GM19372 (cell line): ENCODE data around the gene RNF213.

Experiments used
- ATAC-seq: cut with Tn5 transposase; IDR thresholded peaks from one replicate; pipeline ENCODE4 v1.9.1; 2021; ENCODE audit warnings: mild to moderate bottlenecking, low read depth, moderate library complexity; ENCODE audit not compliant: unreplicated experiment

RNF213 gene

GRCh38 chr17:80260791-80261158 is at the start of gene RNF213:
RNF213 (plus strand) TSS chr17:80260852; CDS start chr17:80263682, 2,830 bp downstream.
- peak; percentile 38 for ATAC-seq

DNA sequence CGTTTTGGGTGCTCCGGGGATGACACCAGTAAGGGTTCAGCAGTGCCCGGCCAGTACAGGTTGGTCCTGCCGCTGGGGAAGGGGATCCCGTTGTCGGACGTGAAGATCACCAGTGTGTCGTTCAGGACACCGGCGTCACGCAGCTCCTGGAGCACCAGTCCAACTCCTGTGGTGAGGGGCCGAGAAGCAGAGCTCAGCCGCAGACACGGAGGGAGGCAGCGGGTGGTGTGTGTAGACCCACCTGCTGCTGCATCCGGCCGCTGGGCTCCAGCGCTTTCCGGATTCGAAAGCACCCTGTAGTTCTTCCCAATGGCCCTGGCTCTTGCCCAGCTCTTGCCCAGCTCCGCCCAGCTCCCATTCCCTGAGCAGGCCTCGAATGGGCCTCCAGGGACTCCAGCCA is 48.5 kb upstream of the RNF213 start:
- ATAC-seq: no peak

DNA sequence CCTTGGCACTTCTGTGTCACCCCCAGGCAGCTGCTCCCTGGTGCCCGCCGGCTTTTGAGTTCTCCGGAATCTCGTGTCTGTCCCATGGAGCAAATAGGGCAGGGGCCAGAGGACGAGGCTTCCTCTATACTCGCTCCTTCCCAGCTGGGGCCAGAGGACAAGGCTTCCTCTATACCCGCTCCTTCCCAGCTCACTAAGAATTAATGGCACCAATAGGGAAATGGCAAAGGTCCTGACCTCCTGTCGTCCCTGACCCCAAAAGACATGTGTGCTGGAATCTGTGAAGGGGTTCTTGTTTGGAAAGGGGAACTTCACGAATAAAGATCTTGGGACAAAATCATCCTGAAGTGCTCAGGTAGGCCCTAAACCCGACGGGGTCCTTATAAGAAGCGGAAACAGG is 48.1 kb upstream of the RNF213 start:
- ATAC-seq: no peak

DNA sequence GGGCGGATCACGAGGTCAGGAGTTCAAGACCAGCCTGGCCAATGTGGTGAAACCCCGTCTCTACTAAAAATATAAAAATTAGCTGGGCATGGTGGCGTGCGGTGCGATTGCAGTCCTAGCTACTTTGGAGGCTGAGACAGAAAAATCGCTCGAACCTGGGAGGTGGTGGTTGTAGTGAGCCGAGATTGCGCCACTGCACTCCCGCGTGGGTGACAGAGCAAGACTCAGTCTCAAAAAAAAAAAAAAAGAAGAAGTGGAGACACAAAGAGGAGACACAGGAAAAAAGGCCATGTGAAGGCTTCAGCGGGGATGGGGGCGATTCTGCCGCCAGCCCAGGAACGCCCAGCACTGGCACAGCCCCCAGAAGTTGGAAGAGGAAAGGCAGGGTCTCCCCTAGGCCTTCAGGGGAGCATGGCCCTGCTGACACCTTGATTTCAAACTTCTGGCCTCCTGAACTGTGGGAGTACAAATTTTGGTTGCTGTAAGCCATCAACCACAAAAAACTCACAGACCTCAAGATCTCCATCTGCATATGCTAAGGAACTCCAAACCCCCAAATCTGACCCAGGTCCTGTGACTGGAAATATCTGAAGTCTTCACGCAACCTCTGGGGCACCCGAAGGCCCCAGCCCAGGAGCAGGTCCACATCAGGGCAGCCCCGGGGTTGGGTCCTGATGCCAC is 47.5 kb upstream of the RNF213 start:
- ATAC-seq: no peak

DNA sequence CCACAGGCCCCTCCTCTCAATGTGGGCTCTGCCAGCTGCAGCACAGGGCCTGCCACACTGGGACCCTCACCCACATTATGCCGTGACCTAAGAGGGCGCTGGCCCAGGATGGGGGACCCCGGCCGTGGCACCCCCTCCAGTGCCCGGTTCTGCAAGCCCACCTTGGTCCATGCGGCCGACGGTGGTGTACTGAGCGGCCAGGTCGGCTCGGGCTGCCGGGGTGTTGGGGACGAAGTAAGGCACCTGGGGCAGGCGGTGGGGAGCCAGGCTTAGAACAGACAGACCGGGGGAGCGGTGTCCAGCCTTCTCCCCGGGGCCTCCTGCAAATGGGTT is 47.0 kb upstream of the RNF213 start:
- no peak for ATAC-seq

DNA sequence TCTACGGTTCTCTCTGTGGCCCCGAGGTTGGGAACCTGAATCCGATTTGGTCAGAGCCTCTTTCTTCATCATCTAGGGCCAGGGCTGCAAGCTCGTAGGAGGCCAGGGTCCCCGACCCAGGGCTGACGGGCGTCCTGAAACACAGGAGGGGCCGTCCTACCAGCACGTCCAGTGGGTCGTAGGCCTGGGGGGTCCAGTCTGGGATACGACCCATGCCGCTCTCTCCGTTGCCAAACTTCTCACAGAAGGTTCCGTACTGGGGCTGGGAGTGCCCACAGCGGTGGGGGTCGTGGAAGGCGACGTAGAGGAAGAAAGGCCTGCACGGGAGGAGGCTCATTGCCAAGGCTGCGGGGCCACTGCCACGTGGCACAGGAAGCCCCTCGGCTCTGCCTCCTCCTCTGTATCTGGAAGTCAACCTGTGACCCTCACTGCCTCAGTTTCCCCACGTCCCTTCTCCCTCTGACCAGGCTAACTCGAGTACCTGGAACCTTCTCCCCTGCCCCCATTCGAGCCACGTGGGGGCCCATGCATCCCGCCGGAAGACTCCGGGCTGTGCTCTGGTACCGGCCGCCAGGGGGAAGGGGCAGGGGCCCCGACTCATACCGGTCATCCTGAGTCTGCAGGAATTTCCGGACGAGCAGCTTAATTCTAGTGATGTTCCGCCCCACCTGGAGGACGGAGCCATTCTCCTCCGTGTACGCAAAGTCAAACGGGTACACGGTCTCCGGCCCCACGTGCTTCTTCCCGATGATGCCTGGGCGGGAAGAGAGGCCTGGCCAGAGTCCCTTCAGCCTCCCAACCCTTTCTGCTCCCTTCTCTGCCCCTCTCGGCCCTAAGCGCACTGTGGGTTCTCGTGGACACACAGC is 46.4 kb upstream of the RNF213 start:
- no peak for ATAC-seq

GRCh38 chr17:80214878-80215210 is 45.8 kb upstream of the RNF213 start:
- ATAC-seq: no peak

- no peak for ATAC-seq
These were observed 43.9 kb upstream of the RNF213 start for GRCh38 chr17:80216473-80217456.

DNA sequence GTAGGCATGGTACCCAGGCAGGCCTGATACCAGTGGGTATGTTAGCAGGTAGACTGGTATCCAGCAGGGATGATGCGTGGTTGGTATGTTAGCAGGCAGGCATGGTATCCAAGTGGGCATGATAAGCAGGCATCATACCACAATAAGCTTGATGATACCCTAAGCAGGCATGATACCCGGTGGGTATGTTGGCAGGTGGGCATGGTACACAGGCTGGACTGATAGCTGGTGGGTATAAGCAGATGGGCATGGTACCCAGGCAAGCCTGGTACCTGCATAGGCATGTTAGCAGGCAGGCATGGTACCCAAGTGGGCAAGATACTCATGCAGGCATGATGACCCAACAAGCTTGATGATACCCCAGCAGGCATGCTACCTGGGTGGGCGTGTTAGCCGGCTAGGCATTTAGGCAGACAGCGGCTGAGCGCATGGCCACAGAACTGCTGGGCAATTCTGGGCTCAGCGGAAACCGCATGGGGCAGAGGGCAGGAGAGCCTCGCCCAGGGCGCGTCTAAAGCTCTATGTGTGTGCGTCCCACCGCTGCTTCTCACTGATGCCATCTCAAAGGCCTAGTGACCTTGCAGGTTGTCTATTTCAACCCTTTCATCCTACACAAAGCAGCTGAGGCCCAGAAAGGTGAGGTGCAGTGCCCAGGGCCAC is 42.8 kb upstream of the RNF213 start:
- no peak for ATAC-seq

- no peak for ATAC-seq
These were observed 42.3 kb upstream of the RNF213 start for GRCh38 chr17:80218391-80218790.

GRCh38 chr17:80219013-80219762 is 41.5 kb upstream of the RNF213 start:
- peak; percentile 55 for ATAC-seq

- ATAC-seq: peak; percentile 29
These were observed 40.9 kb upstream of the RNF213 start for GRCh38 chr17:80219763-80220053.

- ATAC-seq: peak; percentile 36
These were observed 40.5 kb upstream of the RNF213 start, which contains the start of the genes SGSH and SLC26A11 for GRCh38 chr17:80220054-80220735. SGSH (minus strand) TSS chr17:80220333; CDS start chr17:80220313, 20 bp downstream. SLC26A11 (plus strand) TSS chr17:80220427; CDS start chr17:80221561, 1,134 bp downstream.

DNA sequence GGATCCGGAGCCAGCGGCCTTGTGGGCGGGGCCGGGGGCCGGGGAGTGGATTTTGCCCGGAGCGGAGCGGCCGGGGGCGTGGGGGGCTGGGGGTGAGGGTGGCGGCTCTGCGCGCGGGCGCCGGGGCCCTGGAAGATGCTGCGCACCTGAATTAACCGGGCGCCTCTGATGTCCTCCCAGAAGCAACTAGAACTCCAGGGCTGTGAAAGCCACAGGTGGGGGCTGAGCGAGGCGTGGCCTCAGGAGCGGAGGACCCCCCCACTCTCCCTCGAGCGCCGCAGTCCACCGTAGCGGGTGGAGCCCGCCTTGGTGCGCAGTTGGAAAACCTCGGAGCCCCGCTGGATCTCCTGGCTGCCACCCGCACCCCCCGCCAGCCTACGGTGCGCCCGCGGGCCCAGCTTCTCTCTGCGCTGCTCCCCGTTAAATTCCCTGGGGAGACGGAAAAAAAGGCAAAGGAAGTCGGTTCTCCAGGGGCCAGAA is 39.9 kb upstream of the RNF213 start:
- ATAC-seq: no peak

DNA sequence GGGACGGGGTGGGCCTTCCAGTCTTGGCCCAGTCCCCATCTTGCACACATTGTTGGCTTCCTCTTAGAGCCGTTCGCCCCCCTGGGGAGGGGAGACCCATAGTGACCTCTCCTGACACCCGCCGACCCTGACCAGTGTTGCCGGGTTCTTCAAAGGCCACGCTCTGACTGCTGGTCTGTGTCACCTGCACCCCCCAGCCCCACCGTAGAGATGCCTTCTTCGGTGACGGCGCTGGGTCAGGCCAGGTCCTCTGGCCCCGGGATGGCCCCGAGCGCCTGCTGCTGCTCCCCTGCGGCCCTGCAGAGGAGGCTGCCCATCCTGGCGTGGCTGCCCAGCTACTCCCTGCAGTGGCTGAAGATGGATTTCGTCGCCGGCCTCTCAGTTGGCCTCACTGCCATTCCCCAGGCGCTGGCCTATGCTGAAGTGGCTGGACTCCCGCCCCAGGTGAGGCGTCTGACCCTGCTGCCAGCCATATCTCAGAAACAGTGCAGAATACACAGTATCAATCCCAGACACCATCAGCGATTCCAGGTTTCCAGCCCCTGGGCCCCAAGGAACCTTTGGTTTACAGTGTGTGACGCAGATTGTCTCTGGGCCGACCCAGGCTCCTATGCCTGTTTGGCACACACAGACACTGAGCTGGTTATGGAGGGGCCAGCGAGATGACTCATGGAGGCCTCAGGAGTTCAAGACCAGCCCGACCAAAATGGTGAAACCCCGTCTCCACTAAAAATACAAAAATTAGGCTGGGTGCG is 39.1 kb upstream of the RNF213 start:
- ATAC-seq: no peak

GRCh38 chr17:80222376-80223141 is 38.1 kb upstream of the RNF213 start:
- ATAC-seq: no peak

GRCh38 chr17:80223142-80223815 is 37.4 kb upstream of the RNF213 start:
- no peak for ATAC-seq
